BE2C (cell line): ENCODE measurements around the gene KCTD17.

Source experiments
- DNase-seq: peaks from one replicate; pipeline ENCODE4 v3.0.0-alpha.2; 2020
- H3K27me3 ChIP-seq: fragments of 250-450 bp; sonication (Bioruptor Pico); 2 replicates; pipeline ENCODE4 v1.5.1; 2020; ENCODE audit warnings: mild to moderate bottlenecking
- H3K36me3 ChIP-seq: fragments of 250-450 bp; sonication (Bioruptor Pico); 2 replicates; pipeline ENCODE4 v1.5.1; 2020; ENCODE audit warnings: mild to moderate bottlenecking
- H3K4me1 ChIP-seq: fragments of 250-450 bp; sonication (Bioruptor Pico); 2 replicates; pipeline ENCODE4 v1.5.1; 2020
- H3K4me3 ChIP-seq: 2 replicates; pipeline ENCODE4 v1.5.1; 2011; ENCODE audit warnings: low read depth, low read length
- H3K9me3 ChIP-seq: fragments of 250-450 bp; sonication (Bioruptor Pico); 2 replicates; pipeline ENCODE4 v1.5.1; 2020
- TF ChIP-seq, protein P1 (sequence below): IDR thresholded peaks from 2 replicates; pipeline ENCODE4 v1.5.1; 2012; ENCODE audit warnings: mild to moderate bottlenecking, low read depth, low read length

KCTD17 gene

DNA sequence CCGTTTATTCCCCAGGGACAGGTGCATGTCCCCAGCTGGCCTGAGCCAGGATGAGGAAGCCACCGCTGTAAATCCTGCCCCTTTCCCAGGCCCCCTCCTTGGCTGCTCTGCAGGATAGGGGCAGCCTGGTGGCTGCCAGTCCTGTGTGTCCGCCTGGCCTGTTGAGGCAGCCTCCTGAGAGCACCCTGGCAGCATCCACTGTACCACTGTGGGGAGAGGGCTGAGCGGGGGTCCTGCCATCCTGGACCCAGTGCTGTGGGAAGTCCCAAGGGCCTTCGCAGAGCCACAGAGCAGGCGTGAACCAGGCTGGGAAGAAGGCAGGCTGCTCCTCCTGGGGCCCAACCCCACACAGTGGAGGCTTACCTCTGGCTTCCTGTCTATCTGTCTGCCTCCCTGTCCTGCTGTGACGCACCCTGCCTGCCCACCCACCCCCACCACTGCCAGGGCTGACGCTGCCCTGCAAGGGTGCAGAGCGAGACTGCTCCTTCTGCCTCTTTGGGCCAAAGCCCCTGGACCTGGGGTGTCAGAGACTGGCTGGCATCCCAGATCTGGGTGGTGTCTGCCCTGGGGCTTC lies 8.4 kb downstream of the KCTD17 start:
- peaks cover 8% of the 10 kb centered on the region for H3K36me3 ChIP-seq
- no peak overlapping the region for H3K4me3 ChIP-seq
- H3K27me3 ChIP-seq, result no peaks in the 10 kb centered on the region
- peaks cover 12% of the 10 kb centered on the region for H3K4me1 ChIP-seq
- TF ChIP-seq, protein P1, sequence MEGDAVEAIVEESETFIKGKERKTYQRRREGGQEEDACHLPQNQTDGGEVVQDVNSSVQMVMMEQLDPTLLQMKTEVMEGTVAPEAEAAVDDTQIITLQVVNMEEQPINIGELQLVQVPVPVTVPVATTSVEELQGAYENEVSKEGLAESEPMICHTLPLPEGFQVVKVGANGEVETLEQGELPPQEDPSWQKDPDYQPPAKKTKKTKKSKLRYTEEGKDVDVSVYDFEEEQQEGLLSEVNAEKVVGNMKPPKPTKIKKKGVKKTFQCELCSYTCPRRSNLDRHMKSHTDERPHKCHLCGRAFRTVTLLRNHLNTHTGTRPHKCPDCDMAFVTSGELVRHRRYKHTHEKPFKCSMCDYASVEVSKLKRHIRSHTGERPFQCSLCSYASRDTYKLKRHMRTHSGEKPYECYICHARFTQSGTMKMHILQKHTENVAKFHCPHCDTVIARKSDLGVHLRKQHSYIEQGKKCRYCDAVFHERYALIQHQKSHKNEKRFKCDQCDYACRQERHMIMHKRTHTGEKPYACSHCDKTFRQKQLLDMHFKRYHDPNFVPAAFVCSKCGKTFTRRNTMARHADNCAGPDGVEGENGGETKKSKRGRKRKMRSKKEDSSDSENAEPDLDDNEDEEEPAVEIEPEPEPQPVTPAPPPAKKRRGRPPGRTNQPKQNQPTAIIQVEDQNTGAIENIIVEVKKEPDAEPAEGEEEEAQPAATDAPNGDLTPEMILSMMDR, result no peak
- H3K9me3 ChIP-seq, result no peaks in the 10 kb centered on the region
- peak; percentile 42 for DNase-seq

DNA sequence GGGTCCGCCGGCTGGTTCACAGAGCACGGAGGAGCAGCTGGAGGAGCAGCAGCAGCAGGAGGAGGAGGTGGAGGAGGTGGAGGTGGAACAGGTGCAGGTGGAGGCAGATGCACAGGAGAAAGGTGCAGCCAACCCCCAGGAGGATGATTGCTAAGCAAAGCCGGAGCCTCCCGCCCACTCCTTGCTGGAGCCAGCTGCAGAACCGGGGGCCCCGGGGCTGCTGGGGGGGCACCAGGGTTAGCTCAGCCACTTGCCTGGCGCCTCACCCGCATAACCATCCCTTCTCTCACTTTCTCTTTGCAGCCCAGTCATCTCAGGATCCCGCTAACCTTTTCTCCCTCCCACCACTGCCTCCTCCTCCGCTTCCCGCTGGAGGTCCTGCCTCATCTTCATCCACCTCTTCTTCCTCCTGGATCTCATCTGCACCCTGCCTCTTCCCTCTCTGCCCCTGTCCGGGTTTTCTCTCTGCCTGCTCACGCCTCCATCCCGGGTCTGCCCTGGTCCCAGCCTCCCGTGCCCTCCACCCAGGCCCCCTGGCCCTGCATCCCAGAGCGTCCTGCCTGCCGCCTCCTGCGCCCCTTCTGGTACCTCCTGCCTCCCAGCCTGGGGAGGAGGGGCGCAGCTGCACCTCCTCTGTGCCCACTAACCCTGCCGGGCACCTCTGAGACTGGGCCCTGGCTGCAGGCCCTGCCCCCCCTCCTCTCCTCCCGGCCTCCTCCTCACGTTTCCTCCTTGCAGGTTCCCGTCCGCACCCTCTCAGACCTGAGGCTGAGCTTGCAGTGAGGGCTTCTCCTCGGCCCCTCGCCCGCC lies 9.5 kb downstream of the KCTD17 start:
- Histone ChIP-seq H3K36me3 (peaks cover 8% of the 10 kb centered on the region), H3K4me1 (peaks cover 12% of the 10 kb centered on the region)

DNA sequence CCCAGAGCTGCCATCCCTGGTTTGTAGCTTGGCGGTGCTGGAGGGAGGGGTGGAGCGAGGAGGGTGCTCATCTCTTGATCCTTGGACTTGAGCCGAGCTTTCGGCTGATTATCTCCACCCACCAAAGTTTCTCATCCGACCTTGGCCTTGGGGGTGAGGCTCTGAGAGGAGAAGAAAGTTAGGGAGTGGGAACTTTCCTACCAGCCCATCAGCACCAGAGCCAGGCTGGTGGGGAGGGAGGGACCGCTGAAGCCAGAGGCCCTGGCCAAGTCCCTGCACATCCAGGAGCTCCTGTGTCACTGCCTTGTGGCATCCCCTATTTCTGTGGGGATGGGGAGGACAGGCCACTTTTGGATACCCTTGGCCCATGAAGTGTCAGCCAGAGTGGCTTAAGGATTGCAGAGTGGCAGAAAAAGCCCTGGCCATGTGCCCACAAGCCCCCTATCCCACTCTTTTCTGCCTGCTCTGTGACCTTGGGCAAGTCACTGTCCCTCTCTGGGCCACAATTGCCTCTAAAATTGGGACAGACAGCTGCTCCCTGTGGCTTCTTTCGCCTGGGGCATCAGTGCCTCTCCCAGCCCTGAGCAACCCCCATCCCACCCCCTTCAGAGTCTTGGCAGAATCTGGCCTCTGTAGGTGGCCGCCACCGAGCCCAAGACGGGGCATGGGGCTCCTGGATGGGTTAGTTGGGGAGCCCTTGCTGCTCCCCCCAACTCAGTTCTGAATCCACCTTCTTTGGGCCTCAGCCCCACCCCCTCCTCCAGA lies 10.3 kb downstream of the KCTD17 start:
- no peak for DNase-seq
- H3K4me3 ChIP-seq, result no peak overlapping the region
- no peaks in the 10 kb centered on the region for H3K9me3 ChIP-seq
- H3K27me3 ChIP-seq, result no peaks in the 10 kb centered on the region
- peaks cover 12% of the 10 kb centered on the region for H3K4me1 ChIP-seq
- peaks cover 4% of the 10 kb centered on the region for H3K36me3 ChIP-seq
- TF ChIP-seq, protein P1, result no peak

More for the DNA sequence above, 9.5 kb downstream of the KCTD17 start:
- Histone ChIP-seq H3K4me3 (no peak overlapping the region), H3K27me3 (no peaks in the 10 kb centered on the region), H3K9me3 (no peaks in the 10 kb centered on the region)
- TF ChIP-seq, protein P1, result no peak
- DNase-seq, result no peak

DNA sequence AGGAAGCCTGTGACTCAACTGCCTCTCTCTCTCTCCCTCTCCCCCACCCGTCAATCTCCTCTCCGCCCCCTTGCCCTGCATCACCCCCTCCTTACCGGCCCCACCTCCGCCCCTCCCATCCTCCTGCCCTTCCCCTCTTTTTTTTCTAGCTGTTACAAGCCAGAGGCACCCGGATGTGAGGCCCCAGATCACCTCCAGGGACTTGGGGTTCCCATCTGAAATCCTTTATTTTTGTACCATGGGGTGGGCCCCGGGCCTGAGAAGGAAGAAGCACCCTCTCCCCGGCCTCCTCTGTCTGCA lies 10.8 kb downstream of the KCTD17 start:
- Histone ChIP-seq H3K4me3 (no peak overlapping the region), H3K36me3 (no peaks in the 10 kb centered on the region; the same call in none of the 2 replicates), H3K4me1 (peaks cover 12% of the 10 kb centered on the region), H3K9me3 (no peaks in the 10 kb centered on the region), H3K27me3 (no peaks in the 10 kb centered on the region)
- TF ChIP-seq, protein P1, result no peak
- no peak for DNase-seq

DNA sequence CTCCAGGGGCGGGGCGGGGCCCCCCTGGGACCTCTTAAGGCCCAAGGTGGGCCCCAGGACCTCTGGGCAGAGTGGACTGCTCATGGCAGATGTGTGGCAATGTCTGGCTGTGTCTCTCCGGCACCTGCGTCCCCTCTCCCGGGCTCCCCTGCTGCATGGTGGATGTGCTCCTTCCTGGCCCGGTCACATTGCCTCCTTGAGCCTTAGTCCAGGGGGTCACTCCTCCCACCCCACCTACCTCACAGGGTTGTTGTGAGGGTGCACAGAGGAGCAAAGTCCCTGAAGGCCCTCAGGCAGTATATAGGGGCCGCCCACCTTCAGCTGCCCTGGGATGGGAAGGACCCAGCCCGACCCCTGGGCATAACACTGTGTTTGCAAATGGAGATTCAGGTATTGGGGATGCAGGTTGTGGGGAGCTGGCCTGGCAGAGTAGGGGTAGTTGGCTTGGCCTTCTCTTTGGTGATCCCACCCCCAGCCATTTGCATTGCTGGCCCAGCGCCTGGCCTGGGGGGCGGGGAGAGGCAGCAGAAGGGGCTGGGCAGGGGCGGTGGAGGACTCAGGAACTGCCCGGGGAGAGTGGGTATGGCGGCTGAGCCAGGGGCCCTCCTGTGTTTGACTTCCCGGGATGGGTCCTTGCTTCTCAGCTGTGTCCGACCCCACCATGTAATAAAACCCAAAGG lies 11.3 kb downstream of the KCTD17 start:
- TF ChIP-seq, protein P1, result no peak
- no peak for DNase-seq
- Histone ChIP-seq H3K36me3 (no peaks in the 10 kb centered on the region; the same call in none of the 2 replicates), H3K4me3 (no peak overlapping the region), H3K4me1 (peaks cover 12% of the 10 kb centered on the region), H3K9me3 (no peaks in the 10 kb centered on the region), H3K27me3 (peaks cover 3% of the 10 kb centered on the region)
